ENCODE results near the gene TACC2. TPM values are rescaled to one million over a fixed set of nuclear protein-coding genes. Genes with fewer than 3 reads are reported as not detected.

TACC2 gene
- total and polyA plus RNA-seq, 9 of the 15 experiments (the other 6 are each of a cell fraction or from before 2014, with no cell fraction given): under 0.01 to 0.35 (median 0.03) TPM; not detected in 6

DNA sequence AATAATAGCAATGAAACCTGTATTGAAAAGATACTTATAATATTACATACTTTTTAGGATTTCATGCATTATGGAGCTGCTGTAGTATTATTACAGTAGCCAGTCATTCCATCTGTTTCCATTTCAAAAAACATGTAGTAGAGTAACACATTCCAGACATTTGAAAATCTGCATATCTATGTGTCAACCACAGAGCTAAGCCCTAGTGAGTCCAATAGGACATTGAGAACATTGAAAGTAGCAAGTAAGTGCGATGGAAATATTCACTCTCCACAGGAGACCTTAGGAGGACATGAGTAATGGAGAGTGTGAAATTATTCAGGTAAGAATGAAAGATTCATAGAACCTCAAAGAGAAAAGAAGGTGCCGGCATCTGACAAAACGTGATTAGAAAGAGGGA, 29.3 kb upstream of the TACC2 start:
- Histone ChIP-seq H3K9ac (ENCODE audit: insufficient read depth in 1 of 2, low read depth in 2 of 2, low read length in 2 of 2) (no peak overlapping the region), H4K20me1 (replicated peaks; ENCODE audit: control insufficient read depth, insufficient read depth, low read length) (no peaks in the 10 kb centered on the region), H3K27ac (ENCODE audit: extremely low read depth, low read depth, low read length) (no peak overlapping the region), H3K9me3 (replicated peaks; ENCODE audit: control insufficient read depth, insufficient read depth, low read depth, low read length) (no peaks in the 10 kb centered on the region), H3K27me3 (ENCODE audit: control insufficient read depth in 2 of 2, insufficient read depth in 2 of 2, low read length in 2 of 2) (no peaks in the 10 kb centered on the region), H2AFZ (ENCODE audit: low read depth, low read length) (no peak overlapping the region), H3K4me3 (no peak overlapping the region), H3K36me3 (ENCODE audit: control insufficient read depth, insufficient read depth, low read length) (peaks cover 30% of the 10 kb centered on the region; the same call in 1 of the 3 replicates), H3K4me2 (ENCODE audit: insufficient read depth, low read length) (no peak overlapping the region), H3K4me1 (replicated peaks in 1 of 2; ENCODE audit: control insufficient read depth in 2 of 2, insufficient read depth in 2 of 2, low read length in 2 of 2) (no peaks in the 10 kb centered on the region), H3K79me2 (ENCODE audit: control insufficient read depth, insufficient read depth, low read length) (no peaks in the 10 kb centered on the region), H3K9me1 (ENCODE audit: control insufficient read depth, insufficient read depth, low read length) (no peaks in the 10 kb centered on the region)
- TF ChIP-seq SOX6 (IDR thresholded peaks at IDR 0.05): no peak
- 91% methylated on average over 1 of the region's 3 CpGs for WGBS (ENCODE audit: insufficient coverage, low coverage, missing lambda C conversion rate)
- no TSS peak for BruUV-seq (replicated peaks)
- ChIA-PET CTCF (ENCODE audit: low intra/inter-chr PET ratio) (no interaction called here), POLR2A (no interaction called here)
- in situ Hi-C loops (cut with MboI) (no loop called here), intact Hi-C loops (cut with micrococcal nuclease) (no loop called here)
- FAIRE-seq (no peak), ATAC-seq (no peak), DNase-seq (ENCODE audit: extremely low read depth in 1 of 4, low spot score in 3 of 4) (no peak)

- no peaks in the 10 kb centered on the region for H3K9me1 ChIP-seq (ENCODE audit: control insufficient read depth, insufficient read depth, low read length)
- no peaks in the 10 kb centered on the region for H3K79me2 ChIP-seq (ENCODE audit: control insufficient read depth, insufficient read depth, low read length)
- no peak for DNase-seq (ENCODE audit: extremely low read depth in 1 of 4, low spot score in 3 of 4)
- TF ChIP-seq ARID3A (IDR thresholded peaks at IDR 0.05; ENCODE audit: borderline replicate concordance, low read depth, low read length): no peak
- no peak for TF ChIP-seq ZNF518B (CRISPR knock-in tag; IDR thresholded peaks at IDR 0.05)
- no peak for TF ChIP-seq JUNB (CRISPR knock-in tag; conservative IDR thresholded peaks at IDR 0.05)
- TF ChIP-seq KLF1 (tag; IDR thresholded peaks at IDR 0.05): no peak
- TF ChIP-seq SIRT6 (IDR thresholded peaks at IDR 0.05; ENCODE audit: low read depth, low read length): no peak
- TF ChIP-seq CHCHD3 (CRISPR knock-in tag; IDR thresholded peaks at IDR 0.05): no peak
- no peak for TF ChIP-seq PREB (CRISPR knock-in tag; IDR thresholded peaks at IDR 0.05)
- no peaks in the 10 kb centered on the region for H3K27me3 ChIP-seq (ENCODE audit: control insufficient read depth in 2 of 2, insufficient read depth in 2 of 2, low read length in 2 of 2)
- intact Hi-C loops (cut with micrococcal nuclease): no loop called here
- no peak overlapping the region for H2AFZ ChIP-seq (ENCODE audit: low read depth, low read length)
- H3K36me3 ChIP-seq (ENCODE audit: control insufficient read depth, insufficient read depth, low read length): peaks cover 36% of the 10 kb centered on the region; the same call in 2 of the 3 replicates
- CTCF ChIA-PET (ENCODE audit: low intra/inter-chr PET ratio): no interaction called here
- no peaks in the 10 kb centered on the region for H3K9me3 ChIP-seq (replicated peaks; ENCODE audit: control insufficient read depth, insufficient read depth, low read depth, low read length)
- POLR2A ChIA-PET: no interaction called here
- 100% methylated on average over 2 of the region's 2 CpGs for WGBS (ENCODE audit: insufficient coverage, low coverage, missing lambda C conversion rate)
- no peak overlapping the region for H3K4me3 ChIP-seq
- H4K20me1 ChIP-seq (replicated peaks; ENCODE audit: control insufficient read depth, insufficient read depth, low read length): no peaks in the 10 kb centered on the region
- H3K9ac ChIP-seq (ENCODE audit: insufficient read depth in 1 of 2, low read depth in 2 of 2, low read length in 2 of 2): no peak overlapping the region
- H3K4me2 ChIP-seq (ENCODE audit: insufficient read depth, low read length): no peak overlapping the region
- BruUV-seq (replicated peaks): no TSS peak
- no peak for FAIRE-seq
- in situ Hi-C loops (cut with MboI): no loop called here
- H3K27ac ChIP-seq (ENCODE audit: extremely low read depth, low read depth, low read length): no peak overlapping the region
- H3K4me1 ChIP-seq (replicated peaks in 1 of 2; ENCODE audit: control insufficient read depth in 2 of 2, insufficient read depth in 2 of 2, low read length in 2 of 2): no peaks in the 10 kb centered on the region
- ATAC-seq: no peak
Measured at GRCh38 chr10:121961456-121961855, 27.5 kb upstream of the TACC2 start.
